ENCODE data around the gene MAPK11. TPM values are rescaled to one million over a fixed set of nuclear protein-coding genes. Genes with fewer than 3 reads are reported as not detected.

Gene MAPK11
- total RNA-seq = 25.5 and 38.5 TPM in 2 replicates

DNA sequence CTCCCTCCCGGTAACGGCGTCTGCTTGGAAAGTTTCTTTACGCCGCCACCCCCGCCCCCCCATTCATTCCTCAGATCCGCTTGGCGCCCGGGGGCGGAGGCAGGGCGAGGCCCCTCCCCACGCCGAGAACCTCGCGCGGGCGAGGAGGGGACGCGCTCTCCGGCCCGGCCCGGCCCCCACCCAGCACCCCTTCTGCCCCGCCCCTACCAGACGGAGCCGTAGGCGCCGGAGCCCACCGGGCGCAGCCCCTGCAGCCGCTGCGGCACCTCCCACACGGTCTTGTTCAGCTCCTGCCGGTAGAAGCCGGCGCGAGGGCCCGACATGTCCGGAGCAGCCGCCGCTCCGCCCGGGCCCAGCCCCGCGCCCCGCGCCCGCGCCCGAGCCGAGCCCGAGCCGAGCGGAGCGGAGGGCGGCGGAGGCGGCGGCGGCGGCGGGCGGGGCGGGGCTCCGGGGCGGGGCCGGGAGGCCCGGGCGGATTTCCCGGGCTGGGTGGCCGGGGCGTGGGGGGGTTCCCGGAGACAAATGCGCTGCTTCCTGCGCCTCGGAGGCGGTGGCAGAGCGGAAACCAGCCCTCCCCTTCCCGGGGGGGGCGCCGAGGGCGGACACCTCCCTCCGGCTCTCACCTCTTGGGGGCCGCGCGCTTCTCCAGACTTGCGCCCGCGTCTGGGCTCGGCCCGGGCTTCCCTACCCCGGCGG lies at the start of gene MAPK11:
Gene MAPK11 (minus strand): TSS at position 411 of the 696 bp plus-strand sequence. CDS start 88 bp downstream, at position 323.

GRCh38 chr22:50306753-50307749 lies 36.9 kb upstream of the MAPK11 start, which contains the start of gene PLXNB2:
TSS of gene PLXNB2 (minus strand) at chr22:50307646. CDS start at chr22:50290584, 17,062 bp downstream.

GRCh38 chr22:50261615-50262459 lies 8.3 kb downstream of the MAPK11 start, which contains the start of gene MAPK12:
TSS of gene MAPK12 (minus strand) at chr22:50261683. CDS start at chr22:50261509, 174 bp downstream.

DNA sequence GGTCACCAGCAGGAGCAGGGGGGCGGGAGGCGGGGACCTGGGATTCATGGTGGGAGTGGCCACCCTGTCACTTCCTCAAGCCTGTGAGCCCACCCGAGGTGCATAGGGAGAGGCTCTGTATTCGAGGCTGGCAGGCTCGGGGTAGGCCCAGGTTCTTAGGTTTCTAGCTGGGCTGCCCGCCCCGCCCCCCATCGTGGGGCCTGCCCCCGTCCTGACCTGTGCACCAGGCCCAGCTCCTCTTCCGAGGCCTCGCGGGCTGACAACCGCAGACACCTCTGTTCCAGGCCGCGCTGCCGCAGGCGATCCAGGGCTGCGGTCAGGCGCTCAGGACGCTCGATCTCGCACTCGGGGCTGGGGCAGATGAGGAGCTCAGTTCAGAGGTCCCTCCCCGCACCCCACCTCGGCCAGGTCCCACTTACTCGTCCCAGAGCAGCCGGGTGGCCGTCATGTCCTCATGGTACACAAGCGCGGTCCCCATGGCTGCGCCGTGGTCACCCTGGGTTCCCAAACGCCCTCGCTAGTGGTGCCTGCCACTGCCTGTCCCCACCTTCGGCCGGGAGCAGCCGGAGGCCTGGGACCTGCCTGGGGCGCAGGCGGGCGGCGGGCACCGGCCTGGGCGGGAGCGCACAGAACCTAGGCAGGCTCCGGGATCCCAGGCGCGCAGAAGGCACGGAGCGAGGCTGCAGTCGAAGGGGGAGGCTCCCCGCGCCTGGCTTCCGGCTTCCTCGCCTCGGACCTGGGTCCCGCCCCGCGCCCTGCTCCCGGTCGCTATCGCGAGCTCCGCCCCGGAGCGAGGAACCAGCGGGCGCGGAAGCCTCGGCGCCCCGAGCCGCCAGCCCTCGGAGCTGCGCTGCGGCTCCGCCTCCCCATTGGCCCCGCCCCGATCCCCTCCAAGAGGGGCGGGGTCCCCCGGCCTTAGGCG lies 19.4 kb downstream of the MAPK11 start, which contains the start of gene HDAC10:
Gene HDAC10 (minus strand): TSS at position 711 of the 922 bp plus-strand sequence. CDS start 233 bp downstream, at position 478.

DNA sequence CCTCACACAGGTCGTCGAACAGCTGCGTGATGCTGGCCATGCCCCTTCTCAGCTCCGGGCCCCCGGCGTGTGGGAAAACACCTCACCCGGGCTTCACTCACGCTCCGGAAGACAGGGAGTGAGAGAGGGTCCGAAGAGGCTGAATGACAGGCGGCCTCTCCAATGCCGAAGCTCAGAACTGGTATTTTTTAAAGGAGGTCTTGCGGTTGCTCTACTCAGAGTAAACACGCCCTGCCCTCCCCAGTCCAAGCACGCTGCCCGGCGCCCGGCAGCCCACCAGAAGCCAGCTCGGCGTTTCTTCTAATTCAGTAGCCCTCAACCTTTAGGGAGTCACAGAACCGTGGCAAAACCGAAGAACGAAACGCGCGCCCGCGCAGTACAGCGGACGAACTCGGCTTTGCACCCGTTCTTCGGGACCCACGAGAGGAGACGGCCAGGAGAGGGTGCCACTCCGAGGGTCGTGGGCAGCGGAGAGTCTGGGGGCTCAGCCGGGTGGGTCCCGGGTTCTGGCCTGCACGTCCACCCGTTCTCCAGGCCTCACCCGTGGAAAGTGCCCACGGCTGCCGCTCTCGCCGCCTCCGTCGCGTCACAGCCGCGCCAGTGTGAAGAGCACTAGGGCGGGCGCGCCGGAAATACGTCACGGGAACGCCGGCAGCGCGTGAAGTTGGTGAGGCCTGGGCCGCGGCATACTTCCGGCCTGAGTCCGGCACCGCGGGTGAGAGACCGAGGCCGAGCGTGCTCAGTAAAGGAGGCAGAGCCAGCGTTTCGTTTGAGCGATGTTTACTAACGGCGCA lies 25.6 kb downstream of the MAPK11 start, which contains the start of gene TUBGCP6:
Gene TUBGCP6 (minus strand): TSS at position 604 of the 794 bp plus-strand sequence. CDS start 564 bp downstream, at position 40.

Other genes starting within 250 kb of the MAPK11 start
- gene TTLL8, start 212.1 kb downstream of the MAPK11 start, total RNA-seq = not detected in 2 replicates
- not detected in 2 replicates for gene MLC1, start 185.0 kb downstream of the MAPK11 start, total RNA-seq
- 28.6 and 46.7 TPM in 2 replicates for gene MOV10L1, start 180.4 kb downstream of the MAPK11 start, total RNA-seq
- gene PANX2, start 99.6 kb downstream of the MAPK11 start, total RNA-seq = 0.67 and 1.6 TPM in 2 replicates
- gene TRABD, start 84.5 kb downstream of the MAPK11 start, total RNA-seq = 29.2 and 35.3 TPM in 2 replicates
- gene SELENOO, start 69.4 kb downstream of the MAPK11 start, total RNA-seq = 15.9 and 24.8 TPM in 2 replicates
- gene TUBGCP6, start 25.4 kb downstream of the MAPK11 start, total RNA-seq = 29.1 and 31.0 TPM in 2 replicates
- 24.7 and 24.8 TPM in 2 replicates for gene HDAC10, start 19.1 kb downstream of the MAPK11 start, total RNA-seq
- gene MAPK12, start 8.7 kb downstream of the MAPK11 start, total RNA-seq = 73.3 and 79.7 TPM in 2 replicates
- 92.4 and 113 TPM in 2 replicates for gene PLXNB2, start 37.3 kb upstream of the MAPK11 start, total RNA-seq
- gene DENND6B, start 56.6 kb upstream of the MAPK11 start, total RNA-seq = 2.1 and 4.2 TPM in 2 replicates
- gene PPP6R2, start 72.9 kb upstream of the MAPK11 start, total RNA-seq = 59.3 and 77.4 TPM in 2 replicates
- gene SBF1, start 204.7 kb upstream of the MAPK11 start, total RNA-seq = 50.7 and 68.9 TPM in 2 replicates
- 0.48 and 0.65 TPM in 2 replicates for gene ADM2, start 211.2 kb upstream of the MAPK11 start, total RNA-seq
- gene MIOX, start 216.5 kb upstream of the MAPK11 start, total RNA-seq = not detected in 2 replicates
- gene LMF2, start 237.3 kb upstream of the MAPK11 start, total RNA-seq = 43.1 and 52.6 TPM in 2 replicates
- gene NCAPH2, start 237.8 kb upstream of the MAPK11 start, total RNA-seq = 27.8 and 31.7 TPM in 2 replicates